HepG2 (cell line): ENCODE results near the gene CD302. TPM values are rescaled to one million over a fixed set of nuclear protein-coding genes. Genes with fewer than 3 reads are reported as not detected.
"Not testable (repeated sequence)": the region's sequence is repeated elsewhere in the genome, so short reads cannot be mapped to it uniquely, and the experiment has no call there.

Experiments used
- ATAC-seq: fragments of 200-7000 bp; cut with Tn5 transposase; 3 replicates; pipeline ENCODE4 v1.9.1; 2020; ENCODE audit warnings: mild to moderate bottlenecking, moderate library complexity
- BruUV-seq: library from RNA; stranded (reverse); fragments of 400-500 nt; replicated peaks from 2 replicates; lab custom pipeline; 2021; lab: Mats Ljungman, UMichigan
- CTCF ChIA-PET: fragments of 300-600 bp; formaldehyde crosslinking; extraction: SDS; loops from one replicate; lab custom pipeline; 2021; ENCODE audit warnings: low total read pairs, inconsistent platforms, low intra/inter-chr PET ratio; lab: Yijun Ruan, JAX
- POLR2A ChIA-PET: fragments of 350-600 bp; sonication (Branson Sonifier 250); formaldehyde crosslinking; loops from one replicate; lab custom pipeline; 2020; ENCODE audit warnings: antibody characterized with exemption, inconsistent platforms; lab: Yijun Ruan, JAX
- DNase-seq: peaks from one replicate; pipeline ENCODE4 v3.0.0-alpha.2; 2015; ENCODE audit warnings: low spot score
- FAIRE-seq: peaks from 3 replicates; lab custom pipeline; 2011; peaks lifted over from hg19 to GRCh38; lab: Jason Lieb, UNC
- H2AFZ ChIP-seq: one replicate; pipeline ENCODE4 v1.6.1; 2011; ENCODE audit warnings: low read length, inconsistent platforms
- H3K27ac ChIP-seq: fragments of 300-600 bp; 3 replicates; pipeline ENCODE4 v1.8.0; 2011; ENCODE audit warnings: mixed run types, mild to moderate bottlenecking, mixed read lengths, low read length, inconsistent platforms; ENCODE audit not compliant: insufficient read depth; ENCODE audit errors: extremely low read length
- H3K27me3 ChIP-seq, 2 experiments: fragments of 200-600 bp in 1 of 2; 2 replicates in 1 of 2; 3 replicates in 1 of 2; pipeline versions ENCODE4 v1.6.0 to v1.8.0; 2011; ENCODE audit warnings: low read length in 2 of 2, mild to moderate bottlenecking in 2 of 2, moderate library complexity in 2 of 2, inconsistent platforms in 1 of 2; ENCODE audit not compliant: insufficient read depth in 2 of 2, control insufficient read depth in 1 of 2
- H3K36me3 ChIP-seq, 2 experiments: fragments of 200-600 bp in 1 of 2; replicated peaks in 1 of 2; 2 replicates in 1 of 2; 3 replicates in 1 of 2; pipeline versions ENCODE4 v1.5.1 to v1.8.0; 2011; ENCODE audit warnings: low read length in 2 of 2, inconsistent platforms in 1 of 2; ENCODE audit not compliant: insufficient read depth in 2 of 2, control insufficient read depth in 1 of 2
- H3K4me1 ChIP-seq: 2 replicates; pipeline ENCODE4 v1.5.1; 2012; ENCODE audit warnings: low read length, inconsistent platforms; ENCODE audit not compliant: insufficient read depth
- H3K4me2 ChIP-seq: 2 replicates; pipeline ENCODE4 v1.6.0; 2011; ENCODE audit warnings: low read depth, low read length, inconsistent platforms
- H3K4me3 ChIP-seq, 3 experiments: fragments of 200-600 bp in 1 of 3; sonication (generic), shearing (Covaris generic) in 1 of 3; replicated peaks in 1 of 3; 2 replicates each; pipeline ENCODE4 v1.5.1; 2011 to 2016; ENCODE audit warnings: low read length in 3 of 3, inconsistent platforms in 2 of 3, low read depth in 2 of 3, mild to moderate bottlenecking in 2 of 3, control low read depth in 1 of 3, mixed read lengths in 1 of 3; ENCODE audit not compliant: insufficient read depth in 1 of 3
- H3K79me2 ChIP-seq: one replicate; pipeline ENCODE4 v1.6.1; 2011; ENCODE audit warnings: low read length, inconsistent platforms; ENCODE audit not compliant: insufficient read depth
- H3K9ac ChIP-seq: 2 replicates; pipeline ENCODE4 v1.6.0; 2011; ENCODE audit warnings: mild to moderate bottlenecking, low read depth, low read length, inconsistent platforms; ENCODE audit not compliant: insufficient read depth
- H3K9me3 ChIP-seq: 2 replicates; pipeline ENCODE4 v1.5.1; 2012; ENCODE audit warnings: mild to moderate bottlenecking, low read length
- H4K20me1 ChIP-seq: 2 replicates; pipeline ENCODE4 v1.6.0; 2011; ENCODE audit warnings: inconsistent platforms, mild to moderate bottlenecking, low read length, moderate library complexity; ENCODE audit not compliant: insufficient read depth
- ADNP ChIP-seq: sonication (generic); formaldehyde crosslinking; IDR thresholded peaks from 2 replicates; pipeline ENCODE4 v1.4.0; 2020; ENCODE audit warnings: missing genetic modification reagents
- CBX2 ChIP-seq, 2 experiments: fragments of 200-600 bp in 1 of 2; sonication (generic); formaldehyde crosslinking in 1 of 2; IDR thresholded peaks; 2 replicates each; pipeline versions ENCODE4 v1.7.0 to v1.8.1; 2018 to 2022; ENCODE audit warnings: low read depth in 2 of 2, low read length in 1 of 2, mild to moderate bottlenecking in 1 of 2, missing genetic modification reagents in 1 of 2
- CENPT ChIP-seq: sonication (generic); formaldehyde crosslinking; IDR thresholded peaks from 2 replicates; pipeline ENCODE4 v1.8.0; 2022; ENCODE audit warnings: low read depth, mild to moderate bottlenecking, moderate library complexity, missing genetic modification reagents
- FOSL1 ChIP-seq: sonication (generic); formaldehyde crosslinking; IDR thresholded peaks from 2 replicates; pipeline ENCODE4 v1.9.0; 2021; ENCODE audit warnings: missing genetic modification reagents, borderline replicate concordance
- SRF ChIP-seq: IDR thresholded peaks from 2 replicates; pipeline ENCODE4 v1.6.1; 2011; ENCODE audit warnings: mild to moderate bottlenecking, low read depth, low read length, moderate library complexity
- SRSF4 ChIP-seq: fragments of 200-400 bp; formaldehyde crosslinking; IDR thresholded peaks from one replicate; pipeline ENCODE4 v1.6.1; 2018; ENCODE audit warnings: mild to moderate bottlenecking, low read depth, low read length, moderate library complexity; ENCODE audit not compliant: poor library complexity, severe bottlenecking
- TARDBP ChIP-seq: sonication (generic); formaldehyde crosslinking; IDR thresholded peaks from 2 replicates; pipeline ENCODE4 v1.8.0; 2022; ENCODE audit warnings: mild to moderate bottlenecking, missing genetic modification reagents
- ZNF333 ChIP-seq: sonication (generic); formaldehyde crosslinking; IDR thresholded peaks from 2 replicates; pipeline ENCODE4 v1.4.0; 2020; ENCODE audit warnings: mild to moderate bottlenecking, missing genetic modification reagents, borderline replicate concordance
- ZNF619 ChIP-seq: sonication (generic); formaldehyde crosslinking; IDR thresholded peaks from 2 replicates; pipeline ENCODE4 v1.4.0; 2020; ENCODE audit warnings: mild to moderate bottlenecking, missing genetic modification reagents
- WGBS: methylation state at CpG from one replicate; pipeline ENCODE4 v1.1.6; 2017; ENCODE audit warnings: low lambda C conversion rate; 5-methylcytosine and 5-hydroxymethylcytosine counted together
- in situ Hi-C: cut with HindIII; loops from 2 replicates; pipeline ENCODE4 v1.10.0; 2017; ENCODE audit warnings: low pct_unique_long_range_greater_than_20kb; ENCODE audit not compliant: extremely low pct_ligation_motif_present
- intact Hi-C: fragments of 100-400 bp; cut with micrococcal nuclease; formaldehyde crosslinking; loops from one replicate; pipeline ENCODE4 v1.10.0; 2022; ENCODE audit not compliant: unreplicated experiment
- polyA plus RNA-seq, 8 experiments: library from polyadenylated mRNA; depleted of rRNA in 3 of 8; stranded (reverse) in 7 of 8; unstranded in 1 of 8; fragments of >200 nt; fragmentation: Illumina TruSeq in 4 of 8; extraction: Trizol in 4 of 8; gene quantifications; 2 replicates each; pipeline versions ENCODE4 v1.2.1 to v1.2.3, GENCODE V29; 2011 to 2016; ENCODE audit warnings: low read depth in 4 of 8, missing spikeins in 1 of 8, mixed read lengths in 1 of 8; ENCODE audit not compliant: insufficient read depth in 1 of 8
- total RNA-seq, 5 experiments: library from RNA; depleted of rRNA; stranded (reverse); fragments of >200 nt; fragmentation: Illumina TruSeq; extraction: Trizol; gene quantifications; 2 replicates each; pipeline ENCODE4 v1.2.3, GENCODE V29; 2016; ENCODE audit warnings: low read depth in 1 of 5
- TF ChIP-seq, protein P1 (sequence below): sonication (generic); formaldehyde crosslinking; IDR thresholded peaks from 2 replicates; pipeline ENCODE4 v1.4.0; 2020; ENCODE audit warnings: missing genetic modification reagents, mild to moderate bottlenecking, borderline replicate concordance
- TF ChIP-seq, protein P2 (sequence below): IDR thresholded peaks from 2 replicates; pipeline ENCODE4 v1.6.1; 2016; ENCODE audit warnings: low read depth, borderline replicate concordance
- TF ChIP-seq, protein P3 (sequence below): sonication (generic); formaldehyde crosslinking; IDR thresholded peaks from 2 replicates; pipeline ENCODE4 v1.4.0; 2020; ENCODE audit warnings: missing genetic modification reagents
- TF ChIP-seq, protein P4 (sequence below): sonication (generic); formaldehyde crosslinking; IDR thresholded peaks from 2 replicates; pipeline ENCODE4 v1.9.0; 2021; ENCODE audit warnings: missing genetic modification reagents, mild to moderate bottlenecking, borderline replicate concordance

The CD302 gene
- total and polyA plus RNA-seq, 2 of the 13 experiments (the other 11 are each of a cell fraction or from before 2014, with no cell fraction given): 8.0 to 15.6 TPM

DNA sequence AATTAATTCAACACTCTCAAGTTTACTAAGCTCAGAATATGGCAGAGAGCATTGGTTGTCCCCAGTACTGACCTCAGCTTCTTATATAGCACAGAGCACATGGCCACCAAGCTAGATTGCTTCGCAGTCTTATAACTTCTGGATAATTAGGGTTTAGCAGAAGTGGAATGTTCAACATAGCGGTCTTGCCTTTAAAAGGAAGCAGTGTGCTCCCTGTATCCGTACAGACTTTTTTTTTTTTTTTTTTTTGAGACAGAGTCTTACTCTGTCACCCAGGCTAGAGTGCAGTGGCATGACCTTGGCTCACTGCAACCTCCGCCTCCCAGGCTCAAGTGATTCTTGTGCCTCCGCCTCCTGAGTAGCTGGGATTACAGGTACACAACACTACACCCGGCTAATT lies 13.3 kb downstream of the CD302 start:
- H3K27ac ChIP-seq, H3K36me3 ChIP-seq, H3K9ac ChIP-seq, H2AFZ ChIP-seq, DNase-seq, intact Hi-C loops, H3K4me2 ChIP-seq, H3K4me3 ChIP-seq, H3K4me1 ChIP-seq, H4K20me1 ChIP-seq, CTCF ChIA-PET, H3K27me3 ChIP-seq, H3K79me2 ChIP-seq, FAIRE-seq, in situ Hi-C loops, BruUV-seq, H3K9me3 ChIP-seq: not testable (repeated sequence)
- WGBS: 70% methylated on average over 6 of the region's 6 CpGs
- POLR2A ChIA-PET: interaction anchor here (1.2 kb wide), 1 partner anchor 12 kb away, joined by 3 read pairs; no protein-coding TSS in a partner anchor
- TF ChIP-seq, protein P1, sequence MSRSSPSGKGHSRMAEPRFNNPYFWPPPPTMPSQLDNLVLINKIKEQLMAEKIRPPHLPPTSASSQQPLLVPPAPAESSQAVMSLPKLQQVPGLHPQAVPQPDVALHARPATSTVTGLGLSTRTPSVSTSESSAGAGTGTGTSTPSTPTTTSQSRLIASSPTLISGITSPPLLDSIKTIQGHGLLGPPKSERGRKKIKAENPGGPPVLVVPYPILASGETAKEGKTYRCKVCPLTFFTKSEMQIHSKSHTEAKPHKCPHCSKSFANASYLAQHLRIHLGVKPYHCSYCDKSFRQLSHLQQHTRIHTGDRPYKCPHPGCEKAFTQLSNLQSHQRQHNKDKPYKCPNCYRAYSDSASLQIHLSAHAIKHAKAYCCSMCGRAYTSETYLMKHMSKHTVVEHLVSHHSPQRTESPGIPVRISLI (CRISPR knock-in tag): peak; percentile 55; the same call in 1 of the 2 replicates
- peak; percentile 56 for ATAC-seq

DNA sequence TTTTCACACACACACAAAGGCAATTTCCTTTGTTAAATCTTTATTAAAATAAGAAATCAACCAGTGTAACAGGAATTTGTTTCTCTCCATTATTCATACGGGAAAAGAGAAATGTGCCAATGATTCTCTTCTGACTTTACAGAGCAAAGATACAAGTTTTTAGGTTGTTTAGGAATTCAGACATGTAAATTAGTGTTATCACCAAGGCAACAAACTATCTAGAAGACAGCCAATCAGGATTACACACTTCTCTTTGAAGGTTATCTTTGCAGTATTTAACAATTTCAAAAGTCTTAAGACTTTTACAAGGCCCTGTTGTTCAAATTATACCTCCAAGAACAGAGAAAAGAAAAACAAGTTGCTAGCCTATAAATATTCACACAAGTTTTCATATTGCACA lies 14.5 kb downstream of the CD302 start:
- H3K27me3 ChIP-seq: no peaks in the 10 kb centered on the region
- no peak overlapping the region for H3K4me2 ChIP-seq
- no TSS peak for BruUV-seq
- ATAC-seq (no peak), DNase-seq (no peak), FAIRE-seq (no peak)
- no peaks in the 10 kb centered on the region for H3K9me3 ChIP-seq
- ChIA-PET CTCF (no interaction called here), POLR2A (no interaction called here)
- no peak overlapping the region for H3K9ac ChIP-seq
- in situ Hi-C loops: no loop called here
- peaks cover 7% of the 10 kb centered on the region for H3K4me1 ChIP-seq
- intact Hi-C loops: no loop called here
- H3K4me3 ChIP-seq: no peak overlapping the region
- H3K79me2 ChIP-seq: no peaks in the 10 kb centered on the region
- WGBS: 95% methylated on average over 1 of the region's 1 CpG
- no peaks in the 10 kb centered on the region for H4K20me1 ChIP-seq
- no peak overlapping the region for H2AFZ ChIP-seq
- H3K36me3 ChIP-seq: peaks cover 2 to 3% of the 10 kb centered on the region in 2 experiments; a peak in 2 of 5 replicates
- H3K27ac ChIP-seq: no peak overlapping the region
- TF ChIP-seq SRSF4 (no peak), ZNF333 (CRISPR knock-in tag) (no peak), ZNF619 (CRISPR knock-in tag) (no peak), FOSL1 (CRISPR knock-in tag) (no peak), CBX2 (IDR thresholded peaks at IDR 0.05; ENCODE audit: low read depth, low read length) (no peak), CBX2 (CRISPR knock-in tag; IDR thresholded peaks at IDR 0.05; ENCODE audit: low read depth) (no peak), ADNP (no peak), CENPT (CRISPR knock-in tag) (no peak), TARDBP (CRISPR knock-in tag) (no peak), SRF (no peak)
- TF ChIP-seq, protein P2, sequence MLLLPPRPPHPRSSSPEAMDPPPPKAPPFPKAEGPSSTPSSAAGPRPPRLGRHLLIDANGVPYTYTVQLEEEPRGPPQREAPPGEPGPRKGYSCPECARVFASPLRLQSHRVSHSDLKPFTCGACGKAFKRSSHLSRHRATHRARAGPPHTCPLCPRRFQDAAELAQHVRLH (CRISPR knock-in tag): no peak
- TF ChIP-seq, protein P3, sequence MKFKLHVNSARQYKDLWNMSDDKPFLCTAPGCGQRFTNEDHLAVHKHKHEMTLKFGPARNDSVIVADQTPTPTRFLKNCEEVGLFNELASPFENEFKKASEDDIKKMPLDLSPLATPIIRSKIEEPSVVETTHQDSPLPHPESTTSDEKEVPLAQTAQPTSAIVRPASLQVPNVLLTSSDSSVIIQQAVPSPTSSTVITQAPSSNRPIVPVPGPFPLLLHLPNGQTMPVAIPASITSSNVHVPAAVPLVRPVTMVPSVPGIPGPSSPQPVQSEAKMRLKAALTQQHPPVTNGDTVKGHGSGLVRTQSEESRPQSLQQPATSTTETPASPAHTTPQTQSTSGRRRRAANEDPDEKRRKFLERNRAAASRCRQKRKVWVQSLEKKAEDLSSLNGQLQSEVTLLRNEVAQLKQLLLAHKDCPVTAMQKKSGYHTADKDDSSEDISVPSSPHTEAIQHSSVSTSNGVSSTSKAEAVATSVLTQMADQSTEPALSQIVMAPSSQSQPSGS (CRISPR knock-in tag): no peak
- TF ChIP-seq, protein P4, sequence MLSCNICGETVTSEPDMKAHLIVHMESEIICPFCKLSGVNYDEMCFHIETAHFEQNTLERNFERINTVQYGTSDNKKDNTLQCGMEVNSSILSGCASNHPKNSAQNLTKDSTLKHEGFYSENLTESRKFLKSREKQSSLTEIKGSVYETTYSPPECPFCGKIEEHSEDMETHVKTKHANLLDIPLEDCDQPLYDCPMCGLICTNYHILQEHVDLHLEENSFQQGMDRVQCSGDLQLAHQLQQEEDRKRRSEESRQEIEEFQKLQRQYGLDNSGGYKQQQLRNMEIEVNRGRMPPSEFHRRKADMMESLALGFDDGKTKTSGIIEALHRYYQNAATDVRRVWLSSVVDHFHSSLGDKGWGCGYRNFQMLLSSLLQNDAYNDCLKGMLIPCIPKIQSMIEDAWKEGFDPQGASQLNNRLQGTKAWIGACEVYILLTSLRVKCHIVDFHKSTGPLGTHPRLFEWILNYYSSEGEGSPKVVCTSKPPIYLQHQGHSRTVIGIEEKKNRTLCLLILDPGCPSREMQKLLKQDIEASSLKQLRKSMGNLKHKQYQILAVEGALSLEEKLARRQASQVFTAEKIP (CRISPR knock-in tag): no peak
